Kidney tubule cell (primary cell): ENCODE results near the gene NFS1.
"Not testable (repeated sequence)": the region's sequence is repeated elsewhere in the genome, so short reads cannot be mapped to it uniquely, and the experiment has no call there.

Experiments used
- DNase-seq: peaks from one replicate; pipeline ENCODE4 v3.0.0-alpha.2; 2018; ENCODE audit warnings: low spot score

NFS1 gene

GRCh38 chr20:35729836-35730582, 30.9 kb upstream of the NFS1 start:
- DNase-seq, result no peak

DNA sequence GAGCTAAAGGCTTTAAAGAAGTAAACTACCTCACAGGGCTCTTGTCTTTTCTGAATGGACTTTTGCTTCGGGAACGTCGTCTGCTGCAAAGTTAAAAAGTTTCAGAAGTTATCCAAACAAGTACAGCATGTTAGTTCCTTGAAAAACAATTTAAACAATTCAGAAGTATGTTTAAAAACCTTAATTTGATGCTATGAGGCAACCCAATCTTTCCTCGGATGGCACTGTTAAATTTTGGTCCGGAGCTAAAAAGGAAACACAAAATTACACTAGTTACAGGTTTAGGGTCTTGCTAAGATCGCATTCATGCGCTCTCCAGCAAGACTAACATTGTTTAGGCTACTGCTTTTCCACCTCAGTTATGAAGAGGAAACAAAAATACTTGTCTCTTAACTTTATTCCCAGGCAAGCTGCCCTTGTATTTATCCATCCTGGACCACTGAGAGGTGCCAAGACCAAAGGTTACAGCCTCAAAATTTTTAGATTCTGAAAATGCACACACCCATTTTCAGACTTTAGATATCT, 30.2 kb upstream of the NFS1 start:
- no peak for DNase-seq

DNA sequence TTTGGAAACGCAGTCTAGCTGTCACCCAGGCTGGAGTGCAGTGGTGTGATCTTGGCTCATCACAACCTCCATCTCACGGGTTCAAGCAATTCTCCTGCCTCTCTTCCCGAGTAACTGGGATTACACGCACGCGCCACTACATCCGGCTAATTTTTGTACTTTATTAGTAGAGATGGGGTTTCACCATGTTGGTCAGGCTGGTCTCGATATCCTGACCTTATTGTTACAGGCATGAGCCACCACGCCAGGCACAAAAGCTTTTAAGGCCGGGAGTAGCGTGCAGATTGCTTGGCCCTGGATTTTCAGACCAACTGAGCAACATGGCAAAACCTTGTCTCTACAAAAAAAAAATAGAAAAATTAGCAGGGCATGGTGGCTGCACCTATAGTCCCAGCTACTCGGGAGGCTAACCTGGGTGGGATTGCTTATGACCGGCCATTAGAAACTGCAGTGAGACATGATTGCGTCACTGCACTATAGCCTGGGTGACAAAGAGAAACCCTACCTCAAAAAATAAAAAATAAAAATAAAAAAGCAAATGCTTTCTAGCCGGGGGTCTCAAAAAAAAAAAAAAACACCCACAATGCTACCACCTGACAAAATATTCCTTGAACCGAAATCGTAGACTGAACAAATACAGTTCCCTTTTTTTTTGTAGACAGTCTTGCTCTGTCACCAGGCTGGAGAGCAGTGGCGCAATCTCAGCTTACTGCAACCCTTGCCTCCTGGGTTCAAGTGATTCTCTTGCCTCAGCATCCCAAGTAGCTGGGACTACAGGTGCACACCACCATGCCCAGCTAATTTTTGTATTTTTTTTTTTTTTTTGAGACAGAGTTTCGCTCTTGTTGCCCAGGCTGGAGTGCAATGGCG, 27.9 kb upstream of the NFS1 start:
- DNase-seq, result no peak

GRCh38 chr20:35724321-35725230, 25.4 kb upstream of the NFS1 start:
- DNase-seq, result no peak

DNA sequence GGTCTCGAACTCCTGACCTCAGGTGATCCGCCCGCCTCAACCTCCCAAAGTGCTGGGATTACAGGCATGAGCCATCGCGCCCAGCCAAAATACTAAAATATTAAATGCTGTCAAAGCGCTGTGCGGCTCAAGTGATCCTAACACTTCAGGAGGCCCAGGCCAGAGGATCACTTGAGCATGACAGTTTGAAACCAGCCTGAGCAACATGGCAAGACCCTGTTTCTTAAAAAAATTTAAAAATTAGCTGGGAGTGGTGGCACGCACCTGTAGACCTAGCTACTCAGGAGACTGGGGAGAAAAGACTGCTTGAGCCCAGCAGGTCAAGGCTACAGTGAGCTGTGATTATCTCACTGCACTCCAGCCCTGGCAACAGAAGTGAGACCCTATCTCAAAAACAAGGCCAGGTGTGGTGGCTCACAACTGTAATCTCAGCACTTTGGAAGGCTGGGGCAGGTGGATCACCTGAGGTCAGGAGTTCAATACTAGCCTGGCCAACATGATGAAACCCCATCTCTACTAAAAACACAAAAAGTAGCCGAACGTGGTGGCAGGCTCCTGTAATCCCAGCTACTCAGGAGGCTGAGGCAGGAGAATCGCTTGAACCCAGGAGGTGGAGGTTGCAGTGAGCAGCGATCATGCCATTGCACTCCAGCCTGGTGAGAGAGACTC, 24.6 kb upstream of the NFS1 start:
- not testable (repeated sequence) for DNase-seq

DNA sequence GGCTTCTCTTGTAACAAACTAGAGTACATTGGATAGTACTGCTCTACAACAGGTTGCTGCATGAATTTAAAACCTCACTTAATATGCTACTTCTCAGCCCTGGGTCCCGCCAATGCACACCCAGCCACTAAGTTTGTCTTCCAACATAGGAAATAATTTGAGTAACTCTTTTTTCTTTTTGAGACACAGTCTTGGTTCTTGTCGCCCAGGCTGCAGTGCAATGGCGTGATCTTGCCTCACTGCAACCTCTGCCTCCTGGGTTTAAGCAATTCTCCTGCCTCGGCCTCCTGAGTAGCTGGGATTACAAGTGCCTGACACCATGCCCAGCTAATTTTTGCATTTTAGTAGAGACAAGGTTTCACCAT, 24.1 kb upstream of the NFS1 start:
- DNase-seq, result not testable (repeated sequence)

DNA sequence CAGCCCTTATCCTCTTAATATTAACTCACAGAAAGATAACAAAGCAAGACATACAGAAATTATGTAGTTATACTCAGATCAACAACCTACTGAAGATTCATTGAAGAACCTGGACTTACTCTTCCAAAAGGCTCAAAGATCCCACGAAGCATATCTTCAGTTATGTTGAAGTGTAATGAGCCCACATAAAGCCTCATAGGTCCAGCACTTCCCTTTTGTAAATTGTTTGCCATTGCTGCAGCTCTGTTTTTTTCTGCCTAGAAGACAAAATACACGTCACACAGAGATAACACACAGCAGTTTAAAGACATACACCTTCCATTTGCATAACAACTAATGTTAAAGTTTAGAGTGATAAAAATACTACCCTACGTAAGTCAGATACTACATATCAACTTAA, 22.5 kb upstream of the NFS1 start:
- no peak for DNase-seq

DNA sequence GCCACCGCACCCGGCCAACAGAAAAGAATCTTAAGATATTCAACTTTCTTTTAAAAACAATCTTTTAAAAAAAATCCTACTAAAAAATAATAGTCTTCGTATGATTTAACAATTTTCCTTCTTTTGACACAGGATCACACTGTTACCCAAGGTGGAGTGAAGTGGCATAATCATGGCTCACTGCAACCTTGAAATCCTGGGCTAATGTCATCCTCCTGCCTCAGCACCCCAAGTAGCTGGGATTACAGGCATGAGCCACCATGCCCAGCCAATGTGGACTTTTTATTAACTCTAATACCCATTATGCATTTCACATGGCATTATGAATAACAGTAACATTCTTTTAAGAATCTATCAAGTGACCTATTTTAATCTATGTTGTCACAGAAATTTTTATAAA, 22.1 kb upstream of the NFS1 start:
- no peak for DNase-seq

DNA sequence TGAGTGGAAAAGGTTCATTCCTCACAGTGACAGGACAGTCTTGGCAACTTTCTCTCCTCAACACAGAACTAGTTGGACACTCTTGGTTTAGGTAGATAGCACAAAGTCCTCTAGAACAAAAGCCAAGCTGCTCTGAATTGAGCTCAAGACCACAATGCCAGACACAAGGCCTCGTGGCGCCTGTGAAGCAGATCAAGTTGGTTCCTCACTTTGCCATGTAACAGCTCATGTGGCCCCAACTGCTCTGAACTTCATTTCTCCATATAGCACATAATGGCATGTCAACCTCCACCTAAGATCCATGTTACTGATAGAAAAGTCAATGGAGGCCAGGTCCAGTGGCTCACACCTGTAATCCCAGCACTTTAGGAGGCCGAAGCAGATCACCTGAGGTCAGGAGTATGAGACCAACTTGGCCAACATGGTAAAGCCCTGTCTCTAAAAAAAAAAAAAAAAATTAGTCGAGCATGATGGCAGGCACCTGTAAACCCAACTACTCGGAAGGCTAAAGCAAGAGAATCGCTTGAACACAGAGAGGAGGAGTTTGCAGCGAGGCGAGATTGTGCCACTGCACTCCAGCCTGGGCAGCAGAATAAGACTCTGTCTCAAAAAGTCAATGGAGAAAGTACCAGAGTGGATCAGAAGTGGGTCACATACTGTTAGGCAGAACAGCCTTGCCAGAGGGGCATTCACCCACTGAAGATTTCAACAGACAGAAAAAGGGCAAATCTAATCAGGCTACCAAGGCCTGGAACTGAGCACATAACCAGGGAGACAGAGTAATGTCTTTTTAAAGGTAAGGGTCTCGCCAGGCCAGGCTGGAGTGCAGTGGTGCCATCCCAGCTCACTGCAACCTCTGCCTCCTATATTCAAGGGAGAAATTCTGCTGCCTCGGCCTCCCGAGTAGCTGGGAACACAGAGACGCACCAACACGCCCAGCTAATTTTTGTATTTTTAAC, 21.3 kb upstream of the NFS1 start:
- DNase-seq, result no peak

GRCh38 chr20:35719717-35720116, 20.6 kb upstream of the NFS1 start:
- DNase-seq, result no peak

- no peak for DNase-seq
These were observed 20.0 kb upstream of the NFS1 start for GRCh38 chr20:35718972-35719635.

- not testable (repeated sequence) for DNase-seq
These were observed 19.2 kb upstream of the NFS1 start for GRCh38 chr20:35718321-35718720.

DNA sequence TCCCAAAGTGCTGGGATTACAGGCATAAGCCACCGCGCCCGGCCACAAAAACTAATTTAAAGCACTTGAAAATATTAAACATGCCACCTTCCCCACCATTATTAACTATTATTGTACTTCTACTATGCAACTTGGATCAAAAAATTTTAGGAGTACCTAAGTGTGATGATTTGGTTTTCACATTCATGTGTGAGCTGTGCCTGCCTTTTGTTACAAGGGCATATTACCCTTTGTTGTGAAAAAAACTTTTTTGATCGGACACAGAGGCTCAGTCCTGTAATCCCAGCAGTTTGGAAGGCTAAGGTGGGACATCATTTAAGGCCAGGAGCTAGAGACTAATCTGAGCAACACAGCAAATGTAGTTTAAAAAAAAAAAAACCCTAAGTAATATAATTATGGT, 17.2 kb upstream of the NFS1 start:
- DNase-seq, result no peak

DNA sequence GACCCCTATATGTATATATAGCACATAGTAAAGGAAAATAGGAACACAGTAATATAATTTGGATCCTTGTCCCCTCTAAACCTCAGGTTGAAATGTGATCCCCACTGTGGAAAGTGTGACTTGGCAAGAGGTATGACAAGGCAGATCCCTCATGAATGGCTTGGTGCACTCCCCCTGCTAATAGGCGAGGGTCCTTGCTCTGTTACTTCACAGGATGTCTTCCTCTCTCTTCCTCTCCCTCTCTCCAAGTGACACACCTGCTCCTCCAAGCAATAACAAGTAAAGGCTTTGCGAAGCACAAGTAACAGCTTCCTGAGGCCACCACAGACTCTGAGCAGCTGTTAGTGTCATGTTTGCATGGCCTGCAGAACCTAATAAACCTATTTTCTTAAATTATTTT, 16.5 kb upstream of the NFS1 start:
- DNase-seq, result no peak

- DNase-seq, result no peak
These were observed 15.0 kb upstream of the NFS1 start for GRCh38 chr20:35714127-35714526.

DNA sequence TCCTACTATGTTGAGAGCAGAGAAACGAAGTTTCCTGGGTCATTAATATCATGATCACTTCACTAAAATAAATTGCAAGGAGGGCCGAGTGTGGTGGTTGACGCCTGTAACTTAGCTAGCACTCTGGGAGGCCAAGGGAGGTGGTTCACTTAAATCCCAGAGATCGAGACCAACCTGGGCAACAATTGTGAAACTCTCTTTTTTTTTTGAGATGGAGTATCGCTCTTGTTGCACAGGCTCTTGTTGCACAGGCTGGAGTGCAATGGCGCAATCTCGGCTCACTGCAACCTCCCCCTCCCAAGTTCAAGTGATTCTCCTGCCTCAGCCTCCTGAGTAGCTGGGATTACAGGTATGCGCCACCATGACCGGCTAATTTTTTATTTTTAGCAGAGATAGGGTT, 14.0 kb upstream of the NFS1 start:
- DNase-seq, result not testable (repeated sequence)

DNA sequence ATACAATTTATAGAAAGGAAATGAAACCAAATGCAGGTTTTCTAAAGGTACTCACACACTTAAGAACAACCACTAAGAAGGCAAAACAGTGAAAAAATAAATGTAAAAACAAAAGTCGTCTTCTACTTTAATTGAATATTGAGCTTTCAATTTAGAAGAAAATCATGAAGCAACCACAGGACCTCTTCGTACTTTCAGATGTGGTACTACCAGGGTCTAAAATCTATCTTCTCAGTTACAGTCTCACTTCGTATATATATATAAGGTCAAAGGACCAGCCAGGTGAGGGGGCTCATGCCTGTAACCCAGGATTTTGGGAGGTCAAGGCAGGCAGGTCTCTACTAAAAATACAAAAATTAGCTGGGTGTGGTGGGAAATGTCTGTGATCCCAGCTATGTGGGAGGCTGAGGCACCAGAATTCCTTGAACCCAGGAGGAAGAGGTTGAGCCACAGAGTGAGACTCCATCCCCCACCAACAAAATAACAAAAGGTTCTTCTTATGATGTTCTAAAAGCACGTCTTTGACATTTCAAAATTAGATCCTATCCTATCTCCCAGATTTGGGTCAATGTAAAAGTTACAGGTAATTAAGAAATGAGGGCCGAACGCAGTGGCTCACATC, 12.5 kb upstream of the NFS1 start:
- no peak for DNase-seq

GRCh38 chr20:35710884-35711587, 11.9 kb upstream of the NFS1 start:
- no peak for DNase-seq

GRCh38 chr20:35710039-35710438, 10.9 kb upstream of the NFS1 start:
- DNase-seq, result no peak
